Left hindlimb (tissue), 1 donor: ENCODE measurements around the gene TENM4.

ENCODE experiments used
- DNase-seq: peaks from one replicate; pipeline ENCODE4 v3.0.0-alpha.2; 2018

The TENM4 gene

DNA sequence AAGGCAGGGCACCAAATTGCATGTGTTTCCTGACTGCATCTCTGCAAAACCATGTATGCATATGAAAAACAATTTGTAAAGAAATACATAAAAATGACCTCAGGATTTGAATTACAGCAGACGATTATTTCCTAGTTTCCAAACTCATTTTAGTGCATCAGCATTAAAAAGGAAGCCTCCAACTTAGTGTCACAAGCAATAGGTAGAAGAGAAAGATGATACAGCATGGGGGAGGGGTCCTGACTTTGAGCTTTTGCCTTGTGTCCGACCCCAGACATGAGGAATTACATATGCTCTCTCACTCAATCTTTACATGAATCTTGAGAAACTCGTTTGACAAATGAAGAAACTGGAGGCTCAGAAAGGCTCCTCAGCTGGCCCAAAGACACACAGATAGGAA is 571.5 kb downstream of the TENM4 start:
- DNase-seq = no peak

GRCh38 chr11:78868563-78868962 is 572.3 kb downstream of the TENM4 start:
- DNase-seq = no peak

DNA sequence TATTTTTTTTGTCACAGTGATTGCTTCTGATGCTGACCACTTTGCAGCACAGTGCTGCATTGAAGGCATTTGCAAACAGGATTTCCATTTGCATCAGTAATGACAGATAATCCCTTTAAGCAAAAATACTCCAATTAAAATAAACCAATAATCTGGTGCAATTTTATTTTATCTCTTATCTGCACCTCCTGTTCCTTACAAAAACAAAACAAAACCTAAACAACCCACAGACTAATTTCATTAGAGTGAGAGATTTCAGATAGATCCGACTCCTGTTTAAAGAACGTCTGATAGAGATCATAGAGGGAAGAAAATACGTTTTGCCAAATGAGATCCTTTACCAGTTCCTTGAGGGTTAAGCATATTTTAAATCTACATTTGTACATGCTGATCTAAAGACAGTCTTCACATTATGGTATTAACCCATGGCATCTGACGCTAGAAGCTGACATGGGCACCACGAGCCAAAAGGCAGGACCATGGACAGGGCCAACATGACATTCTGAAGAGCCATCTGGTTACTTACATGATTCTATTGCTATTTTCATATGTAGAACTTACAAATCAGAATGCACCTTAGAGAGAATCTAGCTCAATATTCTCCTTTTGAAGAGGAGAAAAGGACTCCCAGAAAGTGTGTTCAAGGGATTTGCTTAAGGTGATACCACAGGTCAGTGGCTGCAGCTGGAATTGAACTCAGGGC is 580.0 kb downstream of the TENM4 start:
- no peak for DNase-seq

GRCh38 chr11:78857688-78858087 is 583.1 kb downstream of the TENM4 start:
- DNase-seq = no peak

- DNase-seq = no peak
Observed at GRCh38 chr11:78856211-78856610, 584.6 kb downstream of the TENM4 start.

- DNase-seq = no peak
Observed at GRCh38 chr11:78855116-78855515, 585.7 kb downstream of the TENM4 start.

GRCh38 chr11:78853521-78853920 is 587.3 kb downstream of the TENM4 start:
- no peak for DNase-seq

- no peak for DNase-seq
Observed at GRCh38 chr11:78851878-78852586, 588.8 kb downstream of the TENM4 start.

DNA sequence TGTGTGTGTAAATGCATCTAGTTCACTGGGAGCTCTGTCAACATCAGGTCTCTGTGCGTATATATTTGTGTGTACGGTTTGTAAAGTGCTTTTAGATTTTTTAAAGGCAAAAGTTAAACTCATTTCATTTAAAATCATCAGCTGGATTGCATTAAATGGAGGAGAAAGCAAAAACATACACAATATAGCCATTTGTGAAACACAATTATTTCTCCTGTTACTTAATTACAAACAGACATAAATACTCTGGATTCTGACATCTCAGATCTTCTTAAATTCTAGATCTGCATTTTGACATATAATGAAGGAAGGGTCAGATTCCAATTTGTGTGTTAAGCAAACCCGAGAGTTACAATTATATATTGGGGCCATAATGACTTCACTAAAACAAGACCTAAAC is 590.8 kb downstream of the TENM4 start:
- no peak for DNase-seq

GRCh38 chr11:78846269-78846668 is 594.6 kb downstream of the TENM4 start:
- DNase-seq = no peak

DNA sequence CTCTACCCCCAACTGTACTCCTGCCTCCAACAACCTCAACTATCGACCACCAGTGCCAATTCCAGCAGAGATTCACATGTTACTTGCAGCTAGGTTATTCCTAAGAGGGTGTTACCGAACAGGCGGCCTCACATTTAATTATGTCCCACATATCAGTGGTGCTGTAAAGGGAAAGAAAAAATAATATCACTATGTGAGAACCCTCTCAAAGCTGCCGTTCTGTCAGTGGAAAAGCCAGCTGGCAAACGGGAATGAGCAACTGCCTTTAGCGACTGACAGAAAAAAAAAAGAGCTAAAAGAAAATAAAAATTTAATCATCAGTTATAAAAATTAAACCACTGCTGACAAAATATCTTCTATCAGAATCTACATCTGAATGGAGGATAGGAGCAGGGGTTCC is 595.3 kb downstream of the TENM4 start:
- DNase-seq = no peak

DNA sequence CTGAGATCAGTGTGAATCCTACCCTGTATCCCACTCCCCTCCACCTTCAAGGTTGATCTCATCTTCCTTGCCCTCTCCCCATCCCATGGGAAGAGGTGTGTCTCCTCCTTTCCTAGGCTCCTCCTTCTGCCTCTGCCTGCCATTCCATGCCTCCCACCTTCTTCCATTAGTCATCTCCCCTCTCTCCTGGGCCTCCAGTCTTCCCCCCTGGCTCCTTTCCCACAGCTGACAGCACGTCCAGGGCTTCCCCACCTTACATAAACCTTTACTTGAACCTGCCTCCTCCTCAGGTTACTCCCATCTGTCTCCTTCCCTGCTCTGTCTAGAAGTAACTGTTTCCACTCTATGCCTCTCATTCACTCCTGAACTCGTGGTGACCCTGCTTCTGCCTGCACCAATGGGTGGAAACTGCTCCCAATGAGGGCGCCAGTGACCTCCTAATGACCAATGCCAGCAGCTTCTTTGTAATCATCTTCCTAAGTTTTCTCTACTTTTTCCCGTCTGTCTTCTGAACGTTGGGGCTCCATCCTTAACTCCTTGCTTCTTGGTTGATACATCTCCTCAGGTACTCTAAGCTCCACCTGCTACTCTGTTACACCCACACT is 599.3 kb downstream of the TENM4 start:
- no peak for DNase-seq

DNA sequence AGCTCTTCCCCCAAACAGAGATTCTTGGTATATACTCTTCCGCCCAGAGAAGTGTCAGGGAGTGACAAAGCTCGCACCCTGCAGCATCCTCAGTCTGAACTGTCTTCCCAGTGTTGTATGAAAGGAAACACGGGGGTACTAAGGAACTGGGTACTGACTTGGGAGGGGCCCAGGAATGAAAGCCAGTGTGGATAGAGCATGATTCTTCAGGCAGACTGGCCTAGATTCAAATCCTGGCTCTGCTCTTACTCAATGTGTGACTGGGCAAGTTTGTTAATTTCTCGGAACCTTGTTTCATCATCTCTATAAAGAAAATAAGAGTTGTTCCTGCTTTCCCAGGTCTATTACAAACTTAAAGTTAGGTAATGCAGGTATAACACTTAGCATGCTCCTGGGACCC is 600.2 kb downstream of the TENM4 start:
- no peak for DNase-seq

DNA sequence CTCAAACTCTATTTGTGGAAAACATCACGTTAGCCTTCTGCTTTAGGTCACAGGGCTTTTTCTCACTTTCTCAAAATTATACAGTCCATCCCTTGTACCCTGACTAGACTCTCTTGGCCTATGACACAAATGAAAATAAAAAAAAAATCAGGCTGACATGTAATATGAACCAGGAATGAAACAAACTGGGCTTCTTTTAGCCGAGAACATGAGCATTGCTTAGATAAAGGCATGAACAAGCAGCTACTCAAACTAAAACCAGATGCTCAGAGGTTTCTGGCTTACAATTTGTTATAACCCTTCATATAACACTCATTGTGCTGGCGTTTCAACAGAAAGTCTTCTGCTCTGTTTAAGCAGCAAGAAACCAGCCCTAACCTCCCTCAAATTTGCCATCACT is 600.6 kb downstream of the TENM4 start:
- DNase-seq = no peak

DNA sequence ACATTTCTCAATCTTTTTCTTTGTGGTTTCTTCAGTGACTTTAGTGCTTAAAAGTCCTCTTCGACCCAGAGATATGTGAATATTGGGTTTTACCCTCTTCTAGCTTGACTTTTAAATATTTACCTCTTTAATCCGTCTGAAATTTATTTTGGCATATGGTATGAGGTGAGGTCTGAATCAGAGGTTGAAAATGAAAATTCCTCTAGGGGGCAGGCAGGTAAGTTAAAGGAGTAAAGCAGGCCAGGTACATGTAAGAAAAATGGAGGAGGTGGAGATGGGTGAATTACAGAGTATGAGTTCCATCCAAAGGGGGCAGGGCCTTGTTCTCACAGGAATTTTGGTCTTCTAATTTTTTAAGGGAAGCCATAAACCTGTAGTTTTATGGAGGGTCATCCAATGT is 602.4 kb downstream of the TENM4 start:
- no peak for DNase-seq

DNA sequence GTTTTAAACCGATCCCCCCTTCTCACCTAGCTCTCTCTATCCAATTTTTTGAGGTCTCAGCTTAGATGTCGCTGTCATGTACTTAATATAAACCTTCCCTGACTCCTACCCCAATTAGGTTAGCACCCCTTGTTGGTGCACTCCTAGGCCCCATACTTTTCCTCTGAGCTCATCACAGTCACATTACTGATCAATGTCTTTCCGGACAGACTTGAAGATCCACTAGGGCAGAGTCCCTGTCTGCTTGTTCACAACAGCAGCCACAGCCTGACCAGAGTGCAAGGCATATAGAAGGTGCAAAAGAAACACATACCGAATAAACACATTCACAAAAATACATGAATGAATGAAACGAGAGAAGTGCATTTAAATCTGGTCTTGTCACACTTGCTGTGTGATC is 605.2 kb downstream of the TENM4 start:
- no peak for DNase-seq

GRCh38 chr11:78834886-78835285 is 605.9 kb downstream of the TENM4 start:
- no peak for DNase-seq

GRCh38 chr11:78833237-78833636 is 607.6 kb downstream of the TENM4 start:
- no peak for DNase-seq

DNA sequence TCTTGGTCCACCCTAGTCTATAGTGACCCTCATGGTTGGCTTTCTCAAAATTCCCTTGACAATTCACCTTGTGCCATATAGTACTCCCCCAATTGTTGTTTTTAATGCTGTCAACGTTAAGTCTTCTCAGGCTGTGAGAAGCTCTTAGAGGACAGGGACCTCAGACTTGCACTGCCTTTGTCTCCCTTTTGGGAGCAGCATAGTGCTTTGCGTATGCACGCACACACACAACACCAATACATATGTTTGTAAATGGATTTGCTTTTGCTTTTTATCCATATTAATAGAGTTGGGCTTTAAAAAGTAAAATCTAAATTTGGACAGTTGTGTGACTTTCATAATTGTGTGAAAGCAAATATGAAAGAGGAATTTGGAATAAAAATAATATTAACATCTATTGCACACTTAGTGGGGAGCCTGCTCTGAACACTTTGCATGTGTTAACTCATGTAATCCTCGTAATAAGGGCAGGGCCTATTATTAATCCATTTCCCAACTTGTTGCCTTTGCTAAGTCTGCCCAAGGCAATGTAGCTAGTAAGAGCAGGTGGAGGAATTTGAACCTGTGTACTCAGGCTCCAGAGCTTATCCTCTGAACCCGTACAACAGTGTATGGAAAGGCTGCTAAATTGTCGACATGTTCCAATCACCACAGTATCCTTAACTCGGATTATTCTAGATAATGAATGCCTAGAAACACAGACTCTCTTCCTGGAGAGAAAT is 608.4 kb downstream of the TENM4 start:
- no peak for DNase-seq

- DNase-seq = no peak
Observed at GRCh38 chr11:78831571-78831970, 609.3 kb downstream of the TENM4 start.

GRCh38 chr11:78830277-78830819 is 610.5 kb downstream of the TENM4 start:
- DNase-seq = no peak

GRCh38 chr11:78829146-78829545 is 611.7 kb downstream of the TENM4 start:
- DNase-seq = no peak

- DNase-seq = no peak
Observed at GRCh38 chr11:78828676-78829075, 612.2 kb downstream of the TENM4 start.
